Ascending aorta (tissue), 2 donors: Measurements from ENCODE around the gene CPA2. TPM values are rescaled to one million over a fixed set of nuclear protein-coding genes. Genes with fewer than 3 reads are reported as not detected.
"Not testable (repeated sequence)": the region's sequence is repeated elsewhere in the genome, so short reads cannot be mapped to it uniquely, and the experiment has no call there.

ENCODE experiments used
- DNase-seq, 2 donors: peaks; one replicate each; pipeline ENCODE4 v3.0.0-alpha.2; 2019; ENCODE audit warnings: low spot score in 2 of 2
- H3K27ac ChIP-seq, 2 donors: fragments of 200-600 bp; sonication (generic); one replicate each; pipeline ENCODE4 v1.5.1; 2016 to 2017; ENCODE audit warnings: mild to moderate bottlenecking in 1 of 2
- H3K27me3 ChIP-seq: fragments of 200-600 bp; sonication (generic); one replicate; pipeline ENCODE4 v1.5.1; 2017
- H3K36me3 ChIP-seq, 2 donors: fragments of 200-600 bp; sonication (generic); one replicate each; pipeline ENCODE4 v1.5.1; 2016
- H3K4me1 ChIP-seq, 2 donors: fragments of 200-600 bp; sonication (generic); one replicate each; pipeline ENCODE4 v1.5.1; 2016 to 2017; ENCODE audit warnings: mild to moderate bottlenecking in 1 of 2
- H3K4me3 ChIP-seq, 2 donors: fragments of 200-600 bp; sonication (generic); one replicate each; pipeline ENCODE4 v1.5.1; 2016 to 2017; ENCODE audit warnings: mild to moderate bottlenecking in 1 of 2
- H3K9me3 ChIP-seq, 2 donors: fragments of 200-600 bp; sonication (generic); one replicate each; pipeline ENCODE4 v1.5.1; 2016
- intact Hi-C: fragments of 100-400 bp; cut with DNase I; formaldehyde crosslinking; loops from one replicate; pipeline ENCODE4 v1.15.1; 2023
- total RNA-seq: library from RNA; depleted of rRNA; stranded (reverse); fragments of >200 nt; gene quantifications from one replicate; pipeline ENCODE4 v1.1.0, GENCODE V29; 2016
- TF ChIP-seq, protein P1 (sequence below), 3 experiments: fragments of 200-600 bp in 2 of 3; fragments of 450-650 bp in 1 of 3; sonication (generic) in 2 of 3; IDR thresholded peaks; one replicate each; pipeline ENCODE4 v1.5.1; 2016 to 2019; ENCODE audit warnings: antibody characterized with exemption in 3 of 3, mild to moderate bottlenecking in 1 of 3, moderate library complexity in 1 of 3

The CPA2 gene
- total RNA-seq, 1 donor from 2014 or later, result not detected

DNA sequence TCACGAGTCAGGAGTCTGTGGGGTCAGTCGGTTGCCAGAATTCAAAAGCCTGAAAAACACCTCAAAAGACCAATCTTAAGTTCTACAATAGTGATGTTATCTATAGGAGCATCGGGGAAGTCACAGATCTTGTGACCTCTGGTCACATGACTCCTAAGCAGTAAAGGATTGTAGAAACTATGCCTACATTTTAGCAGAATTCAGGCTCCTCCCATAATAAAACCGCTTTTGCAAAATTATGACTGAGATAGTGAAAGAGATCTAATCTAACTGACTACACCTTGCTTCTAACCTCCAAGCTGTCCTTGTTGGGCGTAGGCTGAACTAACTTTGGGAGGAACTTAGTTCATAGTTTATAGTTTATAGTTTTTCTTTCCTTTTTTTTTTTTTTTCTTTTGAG is 42.5 kb upstream of the CPA2 start:
- TF ChIP-seq, protein P1, sequence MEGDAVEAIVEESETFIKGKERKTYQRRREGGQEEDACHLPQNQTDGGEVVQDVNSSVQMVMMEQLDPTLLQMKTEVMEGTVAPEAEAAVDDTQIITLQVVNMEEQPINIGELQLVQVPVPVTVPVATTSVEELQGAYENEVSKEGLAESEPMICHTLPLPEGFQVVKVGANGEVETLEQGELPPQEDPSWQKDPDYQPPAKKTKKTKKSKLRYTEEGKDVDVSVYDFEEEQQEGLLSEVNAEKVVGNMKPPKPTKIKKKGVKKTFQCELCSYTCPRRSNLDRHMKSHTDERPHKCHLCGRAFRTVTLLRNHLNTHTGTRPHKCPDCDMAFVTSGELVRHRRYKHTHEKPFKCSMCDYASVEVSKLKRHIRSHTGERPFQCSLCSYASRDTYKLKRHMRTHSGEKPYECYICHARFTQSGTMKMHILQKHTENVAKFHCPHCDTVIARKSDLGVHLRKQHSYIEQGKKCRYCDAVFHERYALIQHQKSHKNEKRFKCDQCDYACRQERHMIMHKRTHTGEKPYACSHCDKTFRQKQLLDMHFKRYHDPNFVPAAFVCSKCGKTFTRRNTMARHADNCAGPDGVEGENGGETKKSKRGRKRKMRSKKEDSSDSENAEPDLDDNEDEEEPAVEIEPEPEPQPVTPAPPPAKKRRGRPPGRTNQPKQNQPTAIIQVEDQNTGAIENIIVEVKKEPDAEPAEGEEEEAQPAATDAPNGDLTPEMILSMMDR (IDR thresholded peaks at IDR 0.05), result no peak

DNA sequence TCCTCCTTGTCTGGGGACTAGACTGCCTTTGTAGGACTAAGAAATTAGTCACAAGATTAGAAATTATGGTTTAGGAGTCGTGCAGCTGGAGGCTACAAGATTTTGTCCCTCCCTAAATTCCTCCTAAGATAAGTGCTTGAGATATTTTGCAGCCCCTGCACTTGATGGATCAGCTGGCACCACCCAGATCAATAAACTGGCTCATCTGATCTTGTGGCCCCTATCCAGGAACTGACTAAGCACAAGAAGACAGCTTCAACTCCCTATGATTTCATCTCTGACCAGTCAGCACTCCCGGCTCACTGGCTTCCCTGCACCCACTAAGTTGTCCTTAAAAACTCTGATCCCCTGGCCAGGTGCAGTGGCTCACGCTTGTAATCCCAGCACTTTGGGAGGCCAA is 41.7 kb upstream of the CPA2 start:
- H3K9me3 ChIP-seq, DNase-seq, H3K36me3 ChIP-seq, H3K27ac ChIP-seq, H3K4me3 ChIP-seq, H3K4me1 ChIP-seq, H3K27me3 ChIP-seq, intact Hi-C loops: not testable (repeated sequence)

More for the DNA sequence above, 42.5 kb upstream of the CPA2 start:
- no peak for DNase-seq
- H3K36me3 ChIP-seq, result no peaks in the 10 kb centered on the region
- intact Hi-C loops, result no loop called here
- no peaks in the 10 kb centered on the region for H3K4me1 ChIP-seq
- no peaks in the 10 kb centered on the region for H3K27me3 ChIP-seq
- H3K9me3 ChIP-seq, result no peaks in the 10 kb centered on the region
- no peak overlapping the region for H3K27ac ChIP-seq
- no peak overlapping the region for H3K4me3 ChIP-seq

DNA sequence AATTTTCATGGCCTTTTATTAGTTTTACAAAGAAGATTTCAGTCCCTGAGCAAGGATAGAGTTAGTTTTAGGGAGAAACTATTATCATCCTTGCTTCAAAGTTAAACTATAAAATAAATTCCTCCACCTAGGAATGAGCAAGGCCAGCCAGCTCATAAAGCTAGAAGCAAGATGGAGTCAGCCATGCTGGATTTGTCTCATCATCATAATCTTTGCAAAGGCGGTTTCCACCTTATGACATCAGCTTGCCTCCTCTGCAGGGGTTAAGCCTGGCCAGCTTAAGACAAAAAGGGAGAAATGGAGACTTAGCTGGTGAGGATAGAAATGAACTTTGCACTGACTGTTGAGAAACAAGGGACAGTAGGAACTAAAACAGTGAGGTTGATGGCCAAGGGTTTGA is 40.3 kb upstream of the CPA2 start:
- H3K27me3 ChIP-seq, result no peaks in the 10 kb centered on the region
- H3K36me3 ChIP-seq, result no peaks in the 10 kb centered on the region
- intact Hi-C loops, result no loop called here
- TF ChIP-seq, protein P1 (IDR thresholded peaks at IDR 0.05), result no peak
- no peaks in the 10 kb centered on the region for H3K9me3 ChIP-seq
- no peak overlapping the region for H3K27ac ChIP-seq
- no peak for DNase-seq
- H3K4me1 ChIP-seq, result no peaks in the 10 kb centered on the region
- H3K4me3 ChIP-seq, result no peak overlapping the region

DNA sequence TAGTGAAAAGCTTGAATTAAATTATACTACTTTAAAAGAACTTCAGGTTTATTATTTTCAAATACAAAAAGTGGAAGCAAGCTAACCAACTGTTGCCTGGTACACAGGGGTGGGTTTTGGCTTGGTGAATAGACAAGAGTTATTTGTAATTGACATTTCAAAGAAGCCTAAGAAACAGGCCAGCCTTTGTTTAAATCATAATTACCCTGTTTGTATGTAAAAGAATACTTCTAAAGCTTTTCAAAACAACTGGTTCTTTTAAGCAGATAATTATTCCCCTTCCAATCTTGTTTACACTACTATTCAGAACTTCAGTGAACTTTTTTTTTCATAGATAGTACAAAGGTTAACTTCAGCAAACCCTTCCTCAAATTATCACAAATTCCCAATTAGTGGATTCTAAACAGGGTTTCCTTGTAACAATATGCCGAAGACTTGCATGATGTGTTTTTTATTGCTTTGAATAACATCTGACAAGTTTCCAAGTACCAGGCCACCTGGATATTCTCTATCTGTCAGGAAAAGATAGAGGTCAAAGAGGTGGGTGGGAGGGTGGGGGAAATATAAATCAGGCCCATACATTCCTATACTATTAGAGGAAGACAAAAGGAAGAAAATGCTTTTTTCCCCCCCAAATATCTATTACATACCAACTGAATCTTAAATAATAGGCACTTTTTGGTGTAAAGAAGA is 38.6 kb upstream of the CPA2 start:
- no peak for DNase-seq
- Histone ChIP-seq H3K4me3 (no peak overlapping the region), H3K27me3 (no peaks in the 10 kb centered on the region), H3K36me3 (no peaks in the 10 kb centered on the region), H3K4me1 (no peaks in the 10 kb centered on the region), H3K9me3 (no peaks in the 10 kb centered on the region), H3K27ac (no peak overlapping the region)
- intact Hi-C loops, result no loop called here
- TF ChIP-seq, protein P1 (IDR thresholded peaks at IDR 0.05), result no peak

DNA sequence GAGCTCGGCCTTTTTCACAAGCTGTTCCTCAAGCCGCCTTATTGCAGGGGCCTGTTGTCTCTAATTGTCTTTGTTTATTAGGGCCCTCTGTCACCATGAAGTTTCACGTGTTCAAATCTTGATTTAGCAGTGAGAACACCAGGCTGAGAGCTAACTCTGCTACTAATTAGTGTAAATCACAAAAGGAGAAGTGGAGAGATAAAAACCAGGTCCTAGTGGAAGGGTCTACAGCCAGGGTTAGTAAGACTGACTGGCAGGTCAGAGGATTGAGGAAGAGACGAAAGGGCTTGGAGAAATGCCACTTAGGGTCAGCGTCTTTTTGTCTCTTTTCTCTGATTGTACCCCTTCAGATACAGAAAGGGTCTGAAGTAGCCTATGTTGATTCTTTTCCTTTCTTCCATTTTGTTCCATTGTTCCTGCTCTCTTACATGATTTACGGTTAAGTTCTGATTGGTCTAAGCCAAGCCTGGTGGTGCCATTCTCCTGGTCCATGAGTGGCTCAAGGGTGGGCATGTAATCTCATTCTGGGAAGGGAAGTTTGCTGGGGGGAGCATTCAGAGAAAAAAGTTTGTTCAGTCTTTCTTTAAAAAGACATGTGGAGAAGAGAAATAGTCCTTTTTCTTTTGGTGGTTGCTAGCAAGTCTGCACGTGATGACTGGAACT is 37.7 kb upstream of the CPA2 start:
- Histone ChIP-seq H3K9me3 (no peaks in the 10 kb centered on the region), H3K4me1 (no peaks in the 10 kb centered on the region), H3K4me3 (no peak overlapping the region), H3K36me3 (no peaks in the 10 kb centered on the region), H3K27ac (no peak overlapping the region), H3K27me3 (no peaks in the 10 kb centered on the region)
- DNase-seq, result no peak
- intact Hi-C loops, result no loop called here
- TF ChIP-seq, protein P1 (IDR thresholded peaks at IDR 0.05), result no peak

DNA sequence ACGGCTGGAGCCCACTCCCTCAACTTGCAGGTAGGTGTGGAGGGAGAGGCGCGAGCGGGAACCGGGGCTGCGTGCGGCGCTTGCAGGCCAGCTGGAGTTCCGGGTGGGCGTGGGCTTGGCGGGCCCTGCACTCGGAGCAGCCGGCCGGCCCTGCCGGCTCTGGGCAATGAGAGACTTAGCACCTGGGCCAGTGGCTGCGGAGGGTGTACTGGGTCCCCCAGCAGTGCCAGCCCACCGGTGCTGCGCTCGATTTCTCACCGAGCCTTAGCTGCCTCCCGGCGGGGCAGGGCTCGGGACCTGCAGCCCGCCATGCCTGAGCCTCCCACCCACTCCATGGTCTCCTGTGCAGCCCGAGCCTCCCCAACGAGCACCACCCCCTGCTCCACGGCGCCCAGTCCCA is 36.7 kb upstream of the CPA2 start:
- H3K9me3 ChIP-seq, H3K36me3 ChIP-seq, intact Hi-C loops, H3K27ac ChIP-seq, H3K27me3 ChIP-seq, H3K4me1 ChIP-seq, H3K4me3 ChIP-seq, DNase-seq: not testable (repeated sequence)
